Measurements from ENCODE around the gene CRB2. TPM values are rescaled to one million over a fixed set of nuclear protein-coding genes. Genes with fewer than 3 reads are reported as not detected.

Gene CRB2
- total RNA-seq, 1 donor from 2014 or later: 61.1 TPM

DNA sequence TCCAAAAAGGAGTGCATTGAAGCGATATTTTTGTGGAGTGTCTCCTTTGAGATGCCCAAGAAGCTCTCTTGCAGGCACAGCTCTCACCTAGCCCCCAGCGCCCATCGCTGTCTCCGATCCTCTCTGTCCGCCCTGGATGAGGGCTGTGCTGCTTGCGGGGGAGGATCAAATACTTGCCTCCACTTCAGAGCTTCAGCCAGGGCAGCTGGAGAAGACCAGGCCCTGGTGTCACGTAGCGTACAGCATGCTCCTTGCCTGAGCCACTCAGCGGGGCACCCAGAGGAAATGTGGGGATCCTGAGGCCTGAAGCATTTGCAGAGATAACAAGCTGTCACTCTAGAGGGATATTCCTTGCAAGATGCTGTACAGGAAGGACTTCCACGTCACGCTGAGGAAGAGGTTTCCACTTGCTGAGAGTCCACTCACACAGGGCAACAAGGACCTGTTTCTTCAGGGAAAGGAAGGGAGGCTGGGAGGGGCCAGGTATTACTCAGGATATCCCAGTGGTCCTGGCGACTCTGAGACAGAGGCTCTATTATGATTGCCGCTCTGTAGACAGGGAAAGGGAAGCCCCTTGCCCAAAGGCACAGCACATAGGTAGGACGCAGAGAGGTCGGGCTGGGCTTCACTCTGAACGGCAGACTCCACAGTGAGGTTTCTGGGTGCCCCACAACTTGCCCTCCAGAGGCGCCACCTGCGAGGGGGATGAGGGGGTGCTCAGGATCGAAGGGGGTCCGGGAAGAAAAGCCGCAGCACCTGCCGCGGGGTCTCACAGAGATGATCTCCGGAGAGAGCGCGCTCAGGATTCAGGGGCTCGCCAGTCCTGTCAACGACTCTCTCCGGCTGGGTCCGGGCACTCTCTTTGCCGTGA is 64.0 kb downstream of the CRB2 start:
- no peaks in the 10 kb centered on the region for H3K27me3 Mint-ChIP-seq
- no peak overlapping the region for H3K4me3 Mint-ChIP-seq
- DNase-seq (ENCODE audit: extremely low spot score, unreplicated experiment): no peak
- no peak overlapping the region for H3K27ac Mint-ChIP-seq
- no peaks in the 10 kb centered on the region for H3K36me3 Mint-ChIP-seq
- no peaks in the 10 kb centered on the region for H3K9me3 Mint-ChIP-seq
- H3K4me1 Mint-ChIP-seq (ENCODE audit: unreplicated experiment): peaks cover 21% of the 10 kb centered on the region
- TF ChIP-seq, protein P1, sequence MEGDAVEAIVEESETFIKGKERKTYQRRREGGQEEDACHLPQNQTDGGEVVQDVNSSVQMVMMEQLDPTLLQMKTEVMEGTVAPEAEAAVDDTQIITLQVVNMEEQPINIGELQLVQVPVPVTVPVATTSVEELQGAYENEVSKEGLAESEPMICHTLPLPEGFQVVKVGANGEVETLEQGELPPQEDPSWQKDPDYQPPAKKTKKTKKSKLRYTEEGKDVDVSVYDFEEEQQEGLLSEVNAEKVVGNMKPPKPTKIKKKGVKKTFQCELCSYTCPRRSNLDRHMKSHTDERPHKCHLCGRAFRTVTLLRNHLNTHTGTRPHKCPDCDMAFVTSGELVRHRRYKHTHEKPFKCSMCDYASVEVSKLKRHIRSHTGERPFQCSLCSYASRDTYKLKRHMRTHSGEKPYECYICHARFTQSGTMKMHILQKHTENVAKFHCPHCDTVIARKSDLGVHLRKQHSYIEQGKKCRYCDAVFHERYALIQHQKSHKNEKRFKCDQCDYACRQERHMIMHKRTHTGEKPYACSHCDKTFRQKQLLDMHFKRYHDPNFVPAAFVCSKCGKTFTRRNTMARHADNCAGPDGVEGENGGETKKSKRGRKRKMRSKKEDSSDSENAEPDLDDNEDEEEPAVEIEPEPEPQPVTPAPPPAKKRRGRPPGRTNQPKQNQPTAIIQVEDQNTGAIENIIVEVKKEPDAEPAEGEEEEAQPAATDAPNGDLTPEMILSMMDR (conservative IDR thresholded peaks at IDR 0.05): no peak

DNA sequence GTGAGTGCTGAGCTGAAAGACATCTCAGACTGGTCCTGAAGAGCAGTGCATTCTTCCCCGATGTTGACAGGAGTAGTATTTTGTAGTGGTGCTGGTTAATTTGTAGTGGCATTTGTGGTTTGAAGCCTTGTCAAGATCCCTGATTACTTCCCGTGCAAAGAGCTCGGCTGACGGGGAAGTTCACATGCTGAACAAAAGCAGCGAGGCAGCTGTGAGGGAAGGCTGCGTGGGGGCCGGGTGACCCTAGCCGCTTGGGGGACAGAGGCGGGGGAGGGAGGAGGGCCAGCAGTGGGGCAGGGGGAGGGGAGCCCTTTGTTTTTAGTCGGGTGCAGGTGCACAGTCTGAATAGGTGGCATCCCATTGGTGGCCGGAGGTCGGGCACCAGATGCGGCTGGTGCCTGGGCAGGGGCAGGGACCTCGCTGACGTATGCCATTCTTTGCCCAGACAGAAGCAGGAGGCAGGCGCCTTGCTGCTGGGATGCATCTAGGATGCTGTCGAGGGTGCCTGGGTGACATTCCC is 64.7 kb downstream of the CRB2 start:
- no peaks in the 10 kb centered on the region for H3K36me3 Mint-ChIP-seq
- TF ChIP-seq, protein P1 (conservative IDR thresholded peaks at IDR 0.05): no peak
- H3K27ac Mint-ChIP-seq: no peak overlapping the region
- H3K27me3 Mint-ChIP-seq: no peaks in the 10 kb centered on the region
- no peaks in the 10 kb centered on the region for H3K9me3 Mint-ChIP-seq
- peaks cover 21% of the 10 kb centered on the region for H3K4me1 Mint-ChIP-seq (ENCODE audit: unreplicated experiment)
- DNase-seq (ENCODE audit: extremely low spot score, unreplicated experiment): no peak
- no peak overlapping the region for H3K4me3 Mint-ChIP-seq

DNA sequence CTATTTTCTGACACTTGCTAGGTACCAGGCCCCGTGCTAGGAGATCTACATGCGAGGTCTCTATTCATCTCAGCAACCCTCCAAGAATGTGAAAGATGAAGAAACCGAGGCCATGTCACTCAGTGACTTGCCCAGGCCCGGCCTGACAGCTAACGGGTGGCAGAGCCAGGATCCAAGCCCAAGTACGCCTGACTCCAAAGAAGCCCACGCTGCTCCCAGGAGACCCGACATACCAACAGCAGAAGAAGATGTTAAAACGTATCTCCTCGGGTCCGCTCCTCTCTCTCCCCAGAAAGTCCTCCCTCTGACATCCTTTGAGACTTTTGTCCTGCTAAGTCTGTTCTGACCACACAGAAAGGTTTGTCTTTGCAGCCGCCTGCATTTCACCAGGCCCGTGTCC is 65.2 kb downstream of the CRB2 start:
- Mint-ChIP-seq H3K4me1 (ENCODE audit: unreplicated experiment) (peaks cover 20% of the 10 kb centered on the region), H3K36me3 (no peaks in the 10 kb centered on the region), H3K27me3 (no peaks in the 10 kb centered on the region), H3K4me3 (no peak overlapping the region), H3K9me3 (no peaks in the 10 kb centered on the region), H3K27ac (no peak overlapping the region)
- TF ChIP-seq, protein P1 (conservative IDR thresholded peaks at IDR 0.05): no peak
- DNase-seq (ENCODE audit: extremely low spot score, unreplicated experiment): no peak

DNA sequence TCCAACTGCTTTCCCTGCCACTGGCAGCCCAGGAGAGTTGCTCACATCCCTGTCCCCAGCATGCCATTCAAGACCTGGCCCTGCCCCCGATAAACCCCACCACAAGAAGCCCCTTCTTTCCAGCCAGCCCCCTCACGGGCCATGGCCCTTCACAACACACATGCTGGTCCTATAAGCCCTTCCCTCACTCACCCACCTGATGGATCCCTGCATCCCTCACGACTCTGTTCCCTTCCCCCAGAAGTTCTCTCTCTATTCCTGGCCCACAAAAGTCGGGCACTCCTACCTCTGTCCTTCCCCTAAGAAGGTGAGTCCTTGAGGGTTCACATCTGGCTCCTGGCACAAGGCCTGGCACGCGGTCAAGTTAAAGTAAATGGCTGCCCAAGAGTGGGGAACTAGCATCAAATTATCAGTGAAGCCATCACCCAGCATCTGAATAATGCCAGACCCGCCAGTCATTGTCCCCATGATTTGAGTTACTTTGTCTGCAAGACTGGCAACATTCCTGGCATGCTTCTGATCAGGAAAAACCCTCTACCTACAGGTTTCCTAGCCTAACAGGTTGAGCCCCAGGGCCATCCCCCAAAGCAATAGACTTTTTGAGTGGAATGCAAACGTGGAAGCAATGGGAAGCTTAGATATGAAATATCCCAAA is 65.9 kb downstream of the CRB2 start:
- no peaks in the 10 kb centered on the region for H3K27me3 Mint-ChIP-seq
- H3K36me3 Mint-ChIP-seq: no peaks in the 10 kb centered on the region
- peaks cover 16% of the 10 kb centered on the region for H3K4me1 Mint-ChIP-seq (ENCODE audit: unreplicated experiment)
- H3K9me3 Mint-ChIP-seq: no peaks in the 10 kb centered on the region
- TF ChIP-seq, protein P1 (conservative IDR thresholded peaks at IDR 0.05): no peak
- H3K27ac Mint-ChIP-seq: no peak overlapping the region
- no peak overlapping the region for H3K4me3 Mint-ChIP-seq
- DNase-seq (ENCODE audit: extremely low spot score, unreplicated experiment): no peak

DNA sequence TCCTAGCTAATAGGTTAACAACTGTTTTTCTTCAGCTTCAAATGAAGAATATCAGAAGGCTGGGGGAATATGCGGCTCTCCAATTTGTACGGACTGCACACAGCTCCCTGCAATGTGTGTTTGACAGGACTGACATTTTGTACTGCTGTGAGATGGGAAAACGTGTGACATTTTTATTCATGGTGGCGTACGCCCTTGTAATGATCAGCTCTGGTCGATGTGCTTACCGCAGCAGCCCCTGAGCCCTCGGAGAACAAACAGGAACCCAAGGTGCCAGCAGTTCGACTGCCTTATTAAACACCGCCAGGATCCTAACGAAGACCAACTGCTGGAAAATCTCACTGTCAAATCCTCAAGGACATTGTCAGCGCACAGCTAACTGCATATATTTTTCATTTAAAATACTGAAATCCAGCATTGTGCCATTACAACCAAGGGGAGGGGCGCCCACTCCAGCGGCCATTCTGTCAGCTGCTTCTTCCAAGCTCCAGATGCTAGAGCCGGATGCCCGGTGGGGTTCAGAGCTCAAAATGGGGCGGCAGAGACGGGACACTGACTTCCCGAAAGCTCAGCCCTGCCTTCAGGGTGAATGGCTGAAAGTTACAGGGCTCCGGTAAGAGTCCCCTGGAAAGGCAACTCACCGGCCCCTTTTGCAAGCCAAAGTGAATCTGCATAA is 66.8 kb downstream of the CRB2 start:
- H3K4me3 Mint-ChIP-seq: no peak overlapping the region
- DNase-seq (ENCODE audit: extremely low spot score, unreplicated experiment): no peak
- H3K36me3 Mint-ChIP-seq: no peaks in the 10 kb centered on the region

More for the DNA sequence above, 66.8 kb downstream of the CRB2 start:
- no peaks in the 10 kb centered on the region for H3K27me3 Mint-ChIP-seq
- H3K9me3 Mint-ChIP-seq: no peaks in the 10 kb centered on the region
- TF ChIP-seq, protein P1 (conservative IDR thresholded peaks at IDR 0.05): no peak
- H3K4me1 Mint-ChIP-seq (ENCODE audit: unreplicated experiment): peaks cover 16% of the 10 kb centered on the region
- no peak overlapping the region for H3K27ac Mint-ChIP-seq
